Endothelial cell of umbilical vein (primary cell): ENCODE measurements around the gene TIMM50. TPM values are rescaled to one million over a fixed set of nuclear protein-coding genes. Genes with fewer than 3 reads are reported as not detected.

Experiments used
- BruUV-seq: library from RNA; stranded (reverse); fragments of 400-500 nt; replicated peaks from 2 replicates; lab custom pipeline; 2021; lab: Mats Ljungman, UMichigan
- CTCF ChIA-PET: fragments of 300-600, 350-600 bp; sonication (Branson Sonifier 250); formaldehyde crosslinking; loops from one replicate; lab custom pipeline; 2021; ENCODE audit warnings: antibody characterized with exemption, inconsistent platforms; lab: Charles Lee
- POLR2A ChIA-PET: fragments of 300-600, 350-600 bp; sonication (Branson Sonifier 250); formaldehyde crosslinking; loops from one replicate; lab custom pipeline; 2021; ENCODE audit warnings: antibody characterized with exemption, inconsistent platforms; lab: Charles Lee
- DNase-seq: peaks from one replicate; pipeline ENCODE4 v3.0.0-alpha.2; 2011; ENCODE audit warnings: low read depth, low spot score
- FAIRE-seq: peaks from 2 replicates; lab custom pipeline; 2011; peaks lifted over from hg19 to GRCh38; lab: Jason Lieb, UNC
- H2AFZ ChIP-seq: 2 replicates; pipeline ENCODE4 v1.6.0; 2012; ENCODE audit warnings: low read depth, low read length, control low read depth, inconsistent platforms
- H3K27ac ChIP-seq: 2 replicates; pipeline ENCODE4 v1.5.1; 2011; ENCODE audit warnings: low read depth, mild to moderate bottlenecking, control low read depth, low read length, moderate library complexity; ENCODE audit not compliant: insufficient read depth
- H3K27me3 ChIP-seq, 2 experiments: 2 replicates each; pipeline versions ENCODE4 v1.6.0 to v1.6.1; 2011; ENCODE audit warnings: low read length in 2 of 2, mixed read lengths in 1 of 2; ENCODE audit not compliant: control insufficient read depth in 2 of 2, insufficient read depth in 2 of 2
- H3K36me3 ChIP-seq, 2 experiments: 2 replicates in 1 of 2; 3 replicates in 1 of 2; pipeline ENCODE4 v1.5.1; 2011; ENCODE audit warnings: low read length in 2 of 2, mild to moderate bottlenecking in 1 of 2, moderate library complexity in 1 of 2; ENCODE audit not compliant: control insufficient read depth in 2 of 2, insufficient read depth in 2 of 2; ENCODE audit errors: extremely low read depth in 1 of 2
- H3K4me1 ChIP-seq: 3 replicates; pipeline ENCODE4 v1.5.1; 2011; ENCODE audit warnings: mild to moderate bottlenecking, low read length; ENCODE audit not compliant: control insufficient read depth, insufficient read depth; ENCODE audit errors: extremely low read depth
- H3K4me2 ChIP-seq: 2 replicates; pipeline ENCODE4 v1.6.1; 2011; ENCODE audit warnings: low read length, control low read depth, mixed read lengths; ENCODE audit not compliant: insufficient read depth
- H3K4me3 ChIP-seq, 3 experiments: fragments of 200-600 bp in 1 of 3; sonication (generic), shearing (Covaris generic) in 1 of 3; replicated peaks in 1 of 3; 2 replicates each; pipeline ENCODE4 v1.5.1; 2011 to 2016; ENCODE audit warnings: control low read depth in 3 of 3, low read length in 3 of 3, mild to moderate bottlenecking in 2 of 3, inconsistent platforms in 1 of 3, low read depth in 1 of 3, moderate library complexity in 1 of 3; ENCODE audit not compliant: insufficient read depth in 1 of 3
- H3K79me2 ChIP-seq: 2 replicates; pipeline ENCODE4 v1.6.0; 2012; ENCODE audit warnings: low read length, inconsistent platforms; ENCODE audit not compliant: control insufficient read depth, insufficient read depth
- H3K9ac ChIP-seq: replicated peaks from 2 replicates; pipeline ENCODE3; 2011; ENCODE audit warnings: low read length, control low read depth; ENCODE audit not compliant: insufficient read depth; ENCODE audit errors: extremely low read depth
- H3K9me1 ChIP-seq: replicated peaks from 3 replicates; pipeline ENCODE4 v1.6.0; 2011; ENCODE audit warnings: mild to moderate bottlenecking, low read length; ENCODE audit not compliant: control insufficient read depth, insufficient read depth; ENCODE audit errors: extremely low read depth
- H3K9me3 ChIP-seq: replicated peaks from 2 replicates; pipeline ENCODE4 v1.5.1; 2012; ENCODE audit warnings: low read length, inconsistent platforms; ENCODE audit not compliant: control insufficient read depth, insufficient read depth
- H4K20me1 ChIP-seq: replicated peaks from 2 replicates; pipeline ENCODE3; 2011; ENCODE audit warnings: mild to moderate bottlenecking, low read length; ENCODE audit not compliant: control insufficient read depth, insufficient read depth; ENCODE audit errors: extremely low read depth
- CTCF ChIP-seq, 2 donors: IDR thresholded peaks; 1 replicate in 1 of 2; 2 replicates in 1 of 2; pipeline ENCODE4 v1.5.1; 2011; ENCODE audit warnings: low read length in 2 of 2, mild to moderate bottlenecking in 2 of 2, moderate library complexity in 2 of 2, control low read depth in 1 of 2, inconsistent platforms in 1 of 2, low read depth in 1 of 2; ENCODE audit not compliant: insufficient read depth in 1 of 2; ENCODE audit errors: extremely low read depth in 1 of 2
- EZH2 ChIP-seq: IDR thresholded peaks from 2 replicates; pipeline ENCODE4 v1.6.1; 2012; ENCODE audit warnings: borderline replicate concordance, low read depth, mild to moderate bottlenecking, moderate library complexity, low read length, inconsistent platforms; ENCODE audit not compliant: severe bottlenecking
- FOS ChIP-seq: IDR thresholded peaks from 2 replicates; pipeline ENCODE4 v1.6.1; 2011; ENCODE audit warnings: mild to moderate bottlenecking, low read length, moderate library complexity, borderline replicate concordance; ENCODE audit not compliant: insufficient read depth
- GATA2 ChIP-seq: IDR thresholded peaks from 2 replicates; pipeline ENCODE4 v1.7.0; 2011; ENCODE audit warnings: low read depth, mild to moderate bottlenecking, moderate library complexity, mixed read lengths, low read length; ENCODE audit not compliant: insufficient read length, insufficient read depth
- JUN ChIP-seq: IDR thresholded peaks from 2 replicates; pipeline ENCODE4 v1.6.1; 2011; ENCODE audit warnings: borderline replicate concordance, low read depth; ENCODE audit not compliant: insufficient read length, insufficient read depth
- MAX ChIP-seq: IDR thresholded peaks from 2 replicates; pipeline ENCODE4 v1.6.1; 2011; ENCODE audit not compliant: insufficient read depth, insufficient read length
- MYC ChIP-seq: IDR thresholded peaks from one replicate; pipeline ENCODE4 v1.6.1; 2011; ENCODE audit warnings: mild to moderate bottlenecking, low read depth, low read length
- POLR2A ChIP-seq: IDR thresholded peaks from 2 replicates; pipeline ENCODE4 v1.6.1; 2012; ENCODE audit warnings: low read depth, mild to moderate bottlenecking, control low read depth, low read length
- POLR2AphosphoS5 ChIP-seq: IDR thresholded peaks from 2 replicates; pipeline ENCODE4 v1.6.1; 2012; ENCODE audit warnings: low read depth, mild to moderate bottlenecking, control low read depth, low read length, moderate library complexity; ENCODE audit not compliant: insufficient read depth
- dilution Hi-C: fragments of 300-500 bp; cut with MboI; formaldehyde crosslinking; loops from one replicate; pipeline ENCODE4 v1.15.0; 2019; ENCODE audit warnings: low sequenced_read_pairs; ENCODE audit not compliant: extremely low pct_ligation_motif_present
- intact Hi-C: fragments of 100-400 bp; cut with micrococcal nuclease; formaldehyde crosslinking; loops from one replicate; pipeline ENCODE4 v1.10.0; 2022
- polyA plus RNA-seq, 4 experiments: library from polyadenylated mRNA; depleted of rRNA in 3 of 4; stranded (reverse) in 3 of 4; unstranded in 1 of 4; fragments of >200 nt; gene quantifications; 2 replicates each; pipeline versions ENCODE4 v1.2.1 to v1.2.3, GENCODE V29; 2011 to 2012; ENCODE audit warnings: missing spikeins in 1 of 4
- total RNA-seq: library from RNA; stranded (reverse); gene quantifications from 2 replicates; pipeline ENCODE4 v1.2.3, GENCODE V29; 2021

Gene TIMM50
- total and polyA plus RNA-seq, 2 donors (not counting 3 experiments of a cell fraction or from before 2014, with no cell fraction given), result 85.7 to 118 TPM

GRCh38 chr19:39494661-39495060, 14.0 kb downstream of the TIMM50 start:
- no TSS peak for BruUV-seq
- Histone ChIP-seq H3K9me3 (no peaks in the 10 kb centered on the region), H3K79me2 (no peaks in the 10 kb centered on the region), H3K4me2 (no peak overlapping the region), H3K27me3 (peaks cover 15 to 16% of the 10 kb centered on the region in 2 experiments), H3K4me3 (no peak overlapping the region), H3K9ac (no peak overlapping the region), H4K20me1 (no peaks in the 10 kb centered on the region), H3K4me1 (peaks cover 9% of the 10 kb centered on the region), H2AFZ (no peak overlapping the region), H3K36me3 (peaks cover 2 to 8% of the 10 kb centered on the region in 2 experiments), H3K9me1 (no peaks in the 10 kb centered on the region), H3K27ac (no peak overlapping the region)
- DNase-seq (no peak), FAIRE-seq (no peak)
- intact Hi-C loops (no loop called here), dilution Hi-C loops (no loop called here)
- ChIA-PET POLR2A (no interaction called here), CTCF (interaction anchor here (1.5 kb wide), 1 partner anchor 21 kb away, joined by 3 read pairs; no protein-coding TSS in a partner anchor)
- TF ChIP-seq POLR2A (no peak), CTCF (IDR thresholded peaks at IDR 0.05; ENCODE audit: extremely low read depth in 1 of 2, insufficient read depth in 1 of 2, low read depth in 1 of 2, low read length in 2 of 2) (no peak), FOS (no peak), MYC (no peak), MAX (no peak), POLR2AphosphoS5 (no peak), EZH2 (no peak), JUN (no peak), GATA2 (no peak)
